GM12878 (cell line): ENCODE results near the gene KDF1. TPM values are rescaled to one million over a fixed set of nuclear protein-coding genes. Genes with fewer than 3 reads are reported as not detected.

Source experiments
- ATAC-seq: fragments of 200-7000 bp; cut with Tn5 transposase; 3 replicates; pipeline ENCODE4 v1.9.1; 2020; ENCODE audit warnings: mild to moderate bottlenecking, moderate library complexity
- BruUV-seq: library from RNA; stranded (reverse); fragments of 400-500 nt; replicated peaks from 2 replicates; lab custom pipeline; 2021; lab: Mats Ljungman, UMichigan
- CTCF ChIA-PET: fragments of 300-600 bp; sonication (Branson Sonifier 250); formaldehyde crosslinking; extraction: SDS; loops from one replicate; lab custom pipeline; 2021; ENCODE audit warnings: inconsistent platforms; lab: Yijun Ruan, JAX
- POLR2A ChIA-PET: fragments of 350-600 bp; formaldehyde crosslinking; extraction: SDS; loops from one replicate; lab custom pipeline; 2021; ENCODE audit warnings: inconsistent platforms; lab: Charles Lee
- RAD21 ChIA-PET: fragments of 300-600 bp; sonication (Branson Sonifier 250); formaldehyde crosslinking; loops from one replicate; lab custom pipeline; 2023; ENCODE audit warnings: antibody characterized with exemption; ENCODE audit not compliant: unreplicated experiment; lab: Charles Lee
- SMC1A ChIA-PET: fragments of 300-600 bp; sonication (Branson Sonifier 250); formaldehyde crosslinking; loops from one replicate; lab custom pipeline; 2023; ENCODE audit not compliant: unreplicated experiment, uncharacterized antibody; lab: Charles Lee
- DNase-seq: peaks from one replicate; pipeline ENCODE4 v3.0.0-alpha.2; 2011; ENCODE audit warnings: low read depth, low spot score
- FAIRE-seq: peaks from 3 replicates; lab custom pipeline; 2011; peaks lifted over from hg19 to GRCh38; lab: Jason Lieb, UNC
- H2AFZ ChIP-seq: 2 replicates; pipeline ENCODE4 v1.6.0; 2011; ENCODE audit warnings: low read depth, low read length, control low read depth; ENCODE audit not compliant: control insufficient read depth
- H3K27ac ChIP-seq: 2 replicates; pipeline ENCODE4 v1.5.1; 2011; ENCODE audit warnings: control low read depth; ENCODE audit not compliant: control insufficient read depth, insufficient read depth
- H3K27me3 ChIP-seq, 2 experiments: replicated peaks in 1 of 2; 2 replicates each; pipeline versions ENCODE4 v1.6.0 to v1.6.1; 2011; ENCODE audit warnings: low read length in 1 of 2; ENCODE audit not compliant: control insufficient read depth in 2 of 2, insufficient read depth in 2 of 2
- H3K36me3 ChIP-seq, 2 experiments: 2 replicates each; pipeline ENCODE4 v1.5.1; 2011; ENCODE audit warnings: low read length in 1 of 2; ENCODE audit not compliant: control insufficient read depth in 2 of 2, insufficient read depth in 2 of 2
- H3K4me1 ChIP-seq: 2 replicates; pipeline ENCODE4 v1.6.1; 2011; ENCODE audit warnings: mild to moderate bottlenecking, low read length, moderate library complexity, mixed read lengths; ENCODE audit not compliant: control insufficient read depth, insufficient read depth
- H3K4me2 ChIP-seq: 2 replicates; pipeline ENCODE4 v1.6.0; 2011; ENCODE audit warnings: control low read depth; ENCODE audit not compliant: control insufficient read depth, insufficient read depth
- H3K4me3 ChIP-seq: fragments of 200-600 bp; sonication (generic); 2 replicates; pipeline ENCODE4 v1.5.1; 2016
- H3K79me2 ChIP-seq: 2 replicates; pipeline ENCODE4 v1.6.0; 2011; ENCODE audit warnings: low read length; ENCODE audit not compliant: control insufficient read depth, insufficient read depth
- H3K9ac ChIP-seq: 2 replicates; pipeline ENCODE4 v1.8.0; 2011; ENCODE audit warnings: low read length, control low read depth, mixed read lengths; ENCODE audit not compliant: control insufficient read depth, insufficient read depth
- H3K9me3 ChIP-seq: replicated peaks from 3 replicates; pipeline ENCODE4 v1.5.1; 2011; ENCODE audit warnings: mild to moderate bottlenecking, low read length; ENCODE audit not compliant: control insufficient read depth, insufficient read depth
- H4K20me1 ChIP-seq: 2 replicates; pipeline ENCODE4 v1.6.0; 2011; ENCODE audit not compliant: control insufficient read depth, insufficient read depth
- MEF2B ChIP-seq: fragments of 450-650 bp; IDR thresholded peaks from 2 replicates; pipeline ENCODE4 v1.6.1; 2018; ENCODE audit warnings: mild to moderate bottlenecking, moderate library complexity; ENCODE audit not compliant: partially characterized antibody, poor library complexity, severe bottlenecking
- NR2C1 ChIP-seq: fragments of 450-650 bp; IDR thresholded peaks from 2 replicates; pipeline ENCODE4 v1.6.1; 2017; ENCODE audit warnings: antibody characterized with exemption, mild to moderate bottlenecking, moderate library complexity
- ZNF687 ChIP-seq: fragments of 450-650 bp; IDR thresholded peaks from 2 replicates; pipeline ENCODE4 v1.6.1; 2017; ENCODE audit warnings: mild to moderate bottlenecking, moderate library complexity
- WGBS: methylation state at CpG from one replicate; pipeline ENCODE4 v1.1.6; 2016; ENCODE audit warnings: low lambda C conversion rate; ENCODE audit not compliant: insufficient replicate concordance, insufficient coverage; ENCODE audit errors: missing lambda C conversion rate; 5-methylcytosine and 5-hydroxymethylcytosine counted together
- in situ Hi-C: fragments of 300-500 bp; cut with MboI; formaldehyde crosslinking; loops from 9 replicates; pipeline ENCODE4 v1.14.3; 2018; ENCODE audit warnings: mixed read lengths
- intact Hi-C: fragments of 100-400 bp; cut with micrococcal nuclease; formaldehyde crosslinking; loops from one replicate; pipeline ENCODE4 v1.14.2; 2022; ENCODE audit not compliant: unreplicated experiment
- polyA plus RNA-seq, 11 experiments: library from polyadenylated mRNA; depleted of rRNA in 4 of 11; unstranded in 6 of 11; stranded (reverse) in 5 of 11; fragments of >200 nt; fragmentation: Nextera tagmentation in 4 of 11; fragmentation: Illumina TruSeq in 1 of 11; extraction: Ambion mirVana in 4 of 11; extraction: Trizol in 1 of 11; gene quantifications; 1 replicate in 1 of 11; 2 replicates in 10 of 11; pipeline versions ENCODE4 v1.2.1 to v1.2.3, GENCODE V29; 2011 to 2016; ENCODE audit warnings: inconsistent platforms in 2 of 11, missing spikeins in 2 of 11, low read depth in 1 of 11
- total RNA-seq, 4 experiments: library from RNA; depleted of rRNA in 3 of 4; stranded (reverse); fragments of >200 nt in 3 of 4; fragmentation: Illumina TruSeq in 1 of 4; extraction: Trizol in 1 of 4; gene quantifications; 2 replicates each; pipeline versions ENCODE4 v1.2.1 to v1.2.3, GENCODE V29; 2013 to 2021
- TF ChIP-seq, protein P1 (sequence below): fragments of 450-650 bp; IDR thresholded peaks from 2 replicates; pipeline ENCODE4 v1.6.1; 2016; ENCODE audit warnings: mild to moderate bottlenecking

KDF1 gene
- total and polyA plus RNA-seq, 10 of the 15 experiments (the other 5 are each of a cell fraction or from before 2014, with no cell fraction given): 0.03 to 0.13 (median 0.04) TPM; not detected in 7

GRCh38 chr1:26957306-26957705 lies 3.0 kb downstream of the KDF1 start:
- no peak overlapping the region for H3K27ac ChIP-seq
- ChIA-PET POLR2A (interaction anchor here (0.6 kb wide), 1 partner anchor 797 kb away, joined by 6 read pairs; no protein-coding TSS in a partner anchor), RAD21 (no interaction called here), SMC1A (no interaction called here), CTCF (no interaction called here)
- no peak overlapping the region for H2AFZ ChIP-seq
- no peaks in the 10 kb centered on the region for H3K4me1 ChIP-seq
- intact Hi-C loops (no loop called here), in situ Hi-C loops (no loop called here)
- ATAC-seq (no peak), DNase-seq (no peak), FAIRE-seq (no peak)
- H3K9ac ChIP-seq: no peak overlapping the region
- no TSS peak for BruUV-seq
- H3K79me2 ChIP-seq: no peaks in the 10 kb centered on the region
- H3K9me3 ChIP-seq: no peaks in the 10 kb centered on the region; the same call in 2 of the 3 replicates
- WGBS: 18% methylated on average over 3 of the region's 3 CpGs
- H3K4me3 ChIP-seq: no peak overlapping the region
- TF ChIP-seq MEF2B (no peak), ZNF687 (no peak), NR2C1 (no peak)
- TF ChIP-seq, protein P1, sequence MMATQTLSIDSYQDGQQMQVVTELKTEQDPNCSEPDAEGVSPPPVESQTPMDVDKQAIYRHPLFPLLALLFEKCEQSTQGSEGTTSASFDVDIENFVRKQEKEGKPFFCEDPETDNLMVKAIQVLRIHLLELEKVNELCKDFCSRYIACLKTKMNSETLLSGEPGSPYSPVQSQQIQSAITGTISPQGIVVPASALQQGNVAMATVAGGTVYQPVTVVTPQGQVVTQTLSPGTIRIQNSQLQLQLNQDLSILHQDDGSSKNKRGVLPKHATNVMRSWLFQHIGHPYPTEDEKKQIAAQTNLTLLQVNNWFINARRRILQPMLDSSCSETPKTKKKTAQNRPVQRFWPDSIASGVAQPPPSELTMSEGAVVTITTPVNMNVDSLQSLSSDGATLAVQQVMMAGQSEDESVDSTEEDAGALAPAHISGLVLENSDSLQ: no peak
- peaks cover 6 to 7% of the 10 kb centered on the region in 2 experiments for H3K27me3 ChIP-seq
- no peaks in the 10 kb centered on the region for H3K36me3 ChIP-seq
- H4K20me1 ChIP-seq: no peaks in the 10 kb centered on the region
- H3K4me2 ChIP-seq: no peak overlapping the region
